B cell (primary cell): Measurements from ENCODE around the gene KCND3. TPM values are rescaled to one million over a fixed set of nuclear protein-coding genes. Genes with fewer than 3 reads are reported as not detected.

Experiments
- ATAC-seq: fragments of 200-7000 bp; cut with Tn5 transposase; one replicate; pipeline ENCODE4 v1.10.0; 2021; ENCODE audit warnings: low read depth, mild to moderate bottlenecking, moderate number of reproducible peaks, moderate library complexity
- CTCF ChIA-PET: fragments of 350-600 bp; sonication (Branson Sonifier 250); formaldehyde crosslinking; loops from one replicate; lab custom pipeline; 2021; ENCODE audit warnings: antibody characterized with exemption, inconsistent platforms; lab: Charles Lee
- POLR2A ChIA-PET: fragments of 350-600 bp; sonication (Branson Sonifier 250); formaldehyde crosslinking; loops from one replicate; lab custom pipeline; 2021; ENCODE audit warnings: antibody characterized with exemption; lab: Charles Lee
- DNase-seq: peaks from one replicate; pipeline ENCODE4 v3.0.0; 2013
- H2AFZ ChIP-seq: 2 replicates; pipeline ENCODE4 v1.6.1; 2012; ENCODE audit warnings: mild to moderate bottlenecking, low read depth, low read length; ENCODE audit not compliant: insufficient read depth, poor library complexity, severe bottlenecking
- H3K27ac ChIP-seq, 2 donors: 1 replicate in 1 of 2; 2 replicates in 1 of 2; pipeline ENCODE4 v1.5.1; 2012 to 2013; ENCODE audit warnings: low read length in 2 of 2, mild to moderate bottlenecking in 2 of 2, moderate library complexity in 1 of 2
- H3K27me3 ChIP-seq, 4 experiments: fragments of 200-600 bp in 1 of 4; sonication (generic) in 1 of 4; replicated peaks in 1 of 4; 1 replicate in 2 of 4; 2 replicates in 2 of 4; pipeline versions ENCODE4 v1.6.1 to v1.7.0; 2013 to 2016; ENCODE audit warnings: low read length in 3 of 4, mild to moderate bottlenecking in 2 of 4, mixed read lengths in 1 of 4, moderate library complexity in 1 of 4; ENCODE audit not compliant: insufficient read depth in 4 of 4, control insufficient read depth in 3 of 4; ENCODE audit errors: control extremely low read depth in 1 of 4
- H3K36me3 ChIP-seq, 2 experiments: replicated peaks in 1 of 2; 1 replicate in 1 of 2; 2 replicates in 1 of 2; pipeline versions ENCODE4 v1.6.1 to v1.7.1; 2013; ENCODE audit warnings: low read length in 1 of 2; ENCODE audit not compliant: insufficient read depth in 2 of 2, control insufficient read depth in 1 of 2; ENCODE audit errors: control extremely low read depth in 1 of 2, extremely low read depth in 1 of 2
- H3K4me1 ChIP-seq, 2 donors: fragments of 200-600 bp in 1 of 2; sonication (generic) in 1 of 2; 1 replicate in 1 of 2; 2 replicates in 1 of 2; pipeline versions ENCODE4 v1.5.1 to v1.6.1; 2013 to 2017; ENCODE audit warnings: low read length in 2 of 2; ENCODE audit not compliant: control insufficient read depth in 2 of 2, insufficient read depth in 2 of 2
- H3K4me2 ChIP-seq: replicated peaks from 2 replicates; pipeline ENCODE3; 2012; ENCODE audit warnings: mild to moderate bottlenecking, low read depth, low read length; ENCODE audit not compliant: poor library complexity, severe bottlenecking
- H3K4me3 ChIP-seq, 5 experiments: fragments of 200-600 bp in 1 of 5; sonication (generic) in 1 of 5; 1 replicate in 3 of 5; 2 replicates in 2 of 5; pipeline versions ENCODE4 v1.5.1 to v1.7.0; 2011 to 2016; ENCODE audit warnings: low read length in 4 of 5, mild to moderate bottlenecking in 4 of 5, low read depth in 2 of 5, control low read depth in 1 of 5, moderate library complexity in 1 of 5; ENCODE audit not compliant: insufficient read depth in 1 of 5; ENCODE audit errors: control extremely low read depth in 1 of 5, extremely low read depth in 1 of 5
- H3K79me2 ChIP-seq: fragments of 200-600 bp; sonication (generic); one replicate; pipeline ENCODE4 v1.6.0; 2016; ENCODE audit warnings: low read length; ENCODE audit not compliant: control insufficient read depth, insufficient read depth
- H3K9ac ChIP-seq: fragments of 200-600 bp; sonication (generic); 2 replicates; pipeline ENCODE4 v1.6.1; 2017; ENCODE audit warnings: mild to moderate bottlenecking, low read length, moderate library complexity
- H3K9me3 ChIP-seq, 3 donors: one replicate each; pipeline versions ENCODE4 v1.6.1 to v1.7.1; 2013; ENCODE audit warnings: low read length in 2 of 3; ENCODE audit not compliant: control insufficient read depth in 2 of 3, insufficient read depth in 1 of 3; ENCODE audit errors: control extremely low read depth in 1 of 3
- H4K20me1 ChIP-seq: 2 replicates; pipeline ENCODE4 v1.6.0; 2012; ENCODE audit warnings: mild to moderate bottlenecking, low read length; ENCODE audit not compliant: insufficient read depth, control insufficient read depth, poor library complexity, severe bottlenecking
- H3K27ac Mint-ChIP-seq: one replicate; pipeline ENCODE4 v1.8.0; 2021; ENCODE audit warnings: mixed read lengths
- H3K27me3 Mint-ChIP-seq: one replicate; pipeline ENCODE4 v1.8.0; 2021; ENCODE audit warnings: mixed read lengths
- H3K4me1 Mint-ChIP-seq: one replicate; pipeline ENCODE4 v1.8.0; 2021; ENCODE audit warnings: mixed read lengths
- H3K4me3 Mint-ChIP-seq: one replicate; pipeline ENCODE4 v1.8.0; 2021; ENCODE audit warnings: mixed read lengths
- H3K9me3 Mint-ChIP-seq: one replicate; pipeline ENCODE4 v1.8.0; 2022; ENCODE audit warnings: mixed read lengths; ENCODE audit not compliant: insufficient read depth
- EZH2 ChIP-seq: IDR thresholded peaks from 2 replicates; pipeline ENCODE4 v1.6.1; 2012; ENCODE audit warnings: borderline replicate concordance, low read depth, mild to moderate bottlenecking, moderate library complexity, low read length; ENCODE audit not compliant: insufficient read depth, poor library complexity, severe bottlenecking
- WGBS: methylation state at CpG from one replicate; pipeline ENCODE4 v1.1.5; 2013; ENCODE audit warnings: missing lambda C conversion rate; ENCODE audit not compliant: insufficient coverage; 5-methylcytosine and 5-hydroxymethylcytosine counted together
- intact Hi-C: fragments of 100-400 bp; cut with micrococcal nuclease; formaldehyde crosslinking; loops from one replicate; pipeline ENCODE4 v1.10.0; 2022
- polyA plus RNA-seq: library from polyadenylated mRNA; depleted of rRNA; stranded (reverse); fragments of >200 nt; gene quantifications from 2 replicates; pipeline ENCODE4 v1.2.3, GENCODE V29; 2012
- total RNA-seq, 2 donors: library from RNA; stranded (reverse); fragments of 120-200 nt in 1 of 2; gene quantifications; 1 replicate in 1 of 2; 2 replicates in 1 of 2; pipeline versions ENCODE4 v1.2.3 to v1.2.4, GENCODE V29; 2013 to 2022
- TF ChIP-seq, protein P1 (sequence below): fragments of 200-600 bp; IDR thresholded peaks from one replicate; pipeline ENCODE4 v1.8.0; 2022; ENCODE audit warnings: antibody characterized with exemption, mild to moderate bottlenecking

The KCND3 gene
- total and polyA plus RNA-seq, 2 donors (not counting 1 experiment from before 2014, with no cell fraction given): 0.07 TPM; not detected in 1

- H3K9me3 ChIP-seq: no peaks in the 10 kb centered on the region
- H3K27me3 Mint-ChIP-seq: peaks cover 50% of the 10 kb centered on the region
- no peaks in the 10 kb centered on the region for H4K20me1 ChIP-seq
- peaks cover 3 to 6% of the 10 kb centered on the region in 2 donors for H3K4me1 ChIP-seq
- H3K4me3 ChIP-seq: no peak overlapping the region
- H3K4me1 Mint-ChIP-seq: peaks cover 3% of the 10 kb centered on the region
- H3K79me2 ChIP-seq: no peaks in the 10 kb centered on the region
- ChIA-PET CTCF (no interaction called here), POLR2A (no interaction called here)
- H3K9ac ChIP-seq: no peak overlapping the region
- no peak overlapping the region for H3K27ac Mint-ChIP-seq
- no peak overlapping the region for H3K4me2 ChIP-seq
- H3K36me3 ChIP-seq: no peaks in the 10 kb centered on the region
- intact Hi-C loops: no loop called here
- no peak for TF ChIP-seq EZH2
- TF ChIP-seq, protein P1, sequence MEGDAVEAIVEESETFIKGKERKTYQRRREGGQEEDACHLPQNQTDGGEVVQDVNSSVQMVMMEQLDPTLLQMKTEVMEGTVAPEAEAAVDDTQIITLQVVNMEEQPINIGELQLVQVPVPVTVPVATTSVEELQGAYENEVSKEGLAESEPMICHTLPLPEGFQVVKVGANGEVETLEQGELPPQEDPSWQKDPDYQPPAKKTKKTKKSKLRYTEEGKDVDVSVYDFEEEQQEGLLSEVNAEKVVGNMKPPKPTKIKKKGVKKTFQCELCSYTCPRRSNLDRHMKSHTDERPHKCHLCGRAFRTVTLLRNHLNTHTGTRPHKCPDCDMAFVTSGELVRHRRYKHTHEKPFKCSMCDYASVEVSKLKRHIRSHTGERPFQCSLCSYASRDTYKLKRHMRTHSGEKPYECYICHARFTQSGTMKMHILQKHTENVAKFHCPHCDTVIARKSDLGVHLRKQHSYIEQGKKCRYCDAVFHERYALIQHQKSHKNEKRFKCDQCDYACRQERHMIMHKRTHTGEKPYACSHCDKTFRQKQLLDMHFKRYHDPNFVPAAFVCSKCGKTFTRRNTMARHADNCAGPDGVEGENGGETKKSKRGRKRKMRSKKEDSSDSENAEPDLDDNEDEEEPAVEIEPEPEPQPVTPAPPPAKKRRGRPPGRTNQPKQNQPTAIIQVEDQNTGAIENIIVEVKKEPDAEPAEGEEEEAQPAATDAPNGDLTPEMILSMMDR: no peak
- H2AFZ ChIP-seq: no peak overlapping the region
- ATAC-seq (no peak), DNase-seq (no peak)
- no peak overlapping the region for H3K4me3 Mint-ChIP-seq
- H3K9me3 Mint-ChIP-seq: no peaks in the 10 kb centered on the region
- H3K27ac ChIP-seq: no peak overlapping the region
- WGBS: 81% methylated on average over 2 of the region's 3 CpGs
- H3K27me3 ChIP-seq: peaks cover 0 to 40% (median 7%) of the 10 kb centered on the region in 4 experiments
Measured at GRCh38 chr1:111863401-111863800, 126.1 kb downstream of the KCND3 start.

- POLR2A ChIA-PET: no interaction called here
- Mint-ChIP-seq H3K4me3 (no peak overlapping the region), H3K27me3 (peaks cover 51% of the 10 kb centered on the region), H3K27ac (no peak overlapping the region), H3K9me3 (no peaks in the 10 kb centered on the region), H3K4me1 (peaks cover 3% of the 10 kb centered on the region)
- CTCF ChIA-PET: no interaction called here
- no peak for TF ChIP-seq EZH2
- TF ChIP-seq, protein P1: no peak
- intact Hi-C loops: no loop called here
- no peak overlapping the region for H2AFZ ChIP-seq
- 86% methylated on average over 2 of the region's 3 CpGs for WGBS
- no peak overlapping the region for H3K9ac ChIP-seq
- no peak overlapping the region for H3K4me2 ChIP-seq
- ATAC-seq: no peak
- H3K27me3 ChIP-seq: peaks cover 0 to 37% (median 8%) of the 10 kb centered on the region in 4 experiments
- H3K79me2 ChIP-seq: no peaks in the 10 kb centered on the region
- H3K4me3 ChIP-seq: no peak overlapping the region
- no peaks in the 10 kb centered on the region for H4K20me1 ChIP-seq
- H3K9me3 ChIP-seq: no peaks in the 10 kb centered on the region
- peaks cover 3 to 6% of the 10 kb centered on the region in 2 donors for H3K4me1 ChIP-seq
- H3K27ac ChIP-seq: no peak overlapping the region
- H3K36me3 ChIP-seq: no peaks in the 10 kb centered on the region
- DNase-seq: no peak
Measured at GRCh38 chr1:111862599-111862998, 126.9 kb downstream of the KCND3 start.
